Tibial artery (tissue), 4 donors: ENCODE measurements around the gene MAPK6.

Experiments
- DNase-seq, 2 donors: peaks; one replicate each; pipeline ENCODE4 v3.0.0-alpha.2; 2019
- H3K27ac ChIP-seq, 2 donors: fragments of 200-600 bp; sonication (generic) in 1 of 2; 1 replicate in 1 of 2; 2 replicates in 1 of 2; pipeline ENCODE4 v1.5.1; 2018 to 2019; ENCODE audit warnings: mild to moderate bottlenecking in 1 of 2
- H3K27me3 ChIP-seq, 2 donors: fragments of 200-600 bp; sonication (generic) in 1 of 2; one replicate each; pipeline versions ENCODE4 v1.5.1 to v1.6.0; 2016 to 2019
- H3K36me3 ChIP-seq, 3 donors: fragments of 200-600 bp; sonication (generic) in 2 of 3; one replicate each; pipeline ENCODE4 v1.5.1; 2016 to 2019; ENCODE audit warnings: mild to moderate bottlenecking in 2 of 3
- H3K4me1 ChIP-seq, 4 donors: fragments of 200-600 bp; sonication (generic) in 2 of 4; 1 replicate in 3 of 4; 2 replicates in 1 of 4; pipeline ENCODE4 v1.5.1; 2016 to 2019
- H3K4me3 ChIP-seq, 2 donors: fragments of 200-600 bp; sonication (generic) in 1 of 2; 1 replicate in 1 of 2; 2 replicates in 1 of 2; pipeline ENCODE4 v1.5.1; 2018 to 2019; ENCODE audit warnings: mild to moderate bottlenecking in 2 of 2
- H3K9me3 ChIP-seq, 3 donors: fragments of 200-600 bp; sonication (generic) in 1 of 3; one replicate each; pipeline ENCODE4 v1.5.1; 2016 to 2019
- intact Hi-C: fragments of 100-400 bp; cut with DNase I; formaldehyde crosslinking; loops from one replicate; pipeline ENCODE4 v1.15.0; 2023; ENCODE audit warnings: low total_unique reads
- TF ChIP-seq, protein P1 (sequence below), 2 experiments: fragments of 200-600 bp in 1 of 2; fragments of 450-650 bp in 1 of 2; IDR thresholded peaks; one replicate each; pipeline ENCODE4 v1.5.1; 2017 to 2019; ENCODE audit warnings: antibody characterized with exemption in 2 of 2, mild to moderate bottlenecking in 1 of 2, moderate library complexity in 1 of 2

MAPK6 gene

DNA sequence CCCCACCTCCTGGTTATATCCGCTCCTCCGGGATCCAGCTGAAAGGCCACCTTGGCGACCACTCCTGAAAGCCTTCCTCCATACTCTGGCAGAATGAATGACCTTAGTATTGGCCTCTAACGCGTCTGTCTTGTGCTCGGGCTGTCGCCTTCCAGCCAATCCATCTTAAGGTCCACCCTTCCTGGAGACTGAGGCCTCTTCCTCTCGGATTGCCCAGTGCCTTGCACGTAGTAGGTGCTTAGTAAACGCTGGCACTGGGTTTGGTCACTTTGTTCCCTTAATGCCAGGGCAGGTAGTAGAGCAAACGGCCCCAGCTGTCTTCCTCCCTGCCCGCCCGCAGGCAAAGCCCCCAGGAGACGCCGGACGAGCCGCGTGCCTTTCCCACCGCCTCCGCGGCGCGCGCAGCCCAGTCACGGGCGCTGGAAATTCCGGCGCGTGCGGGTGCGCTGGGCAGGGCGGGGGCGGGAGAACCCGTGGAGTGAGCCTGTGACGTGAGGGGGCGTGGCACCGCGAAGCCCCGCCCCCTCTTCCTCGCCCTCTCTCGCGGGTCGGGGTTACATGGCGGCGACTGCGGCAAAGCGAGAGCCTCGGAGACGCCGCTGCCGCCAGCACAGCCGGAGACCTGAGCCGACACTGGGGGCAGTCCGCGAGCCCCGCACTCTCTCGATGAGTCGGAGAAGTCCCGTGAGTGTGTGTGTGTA lies at the start of gene MAPK6:
TSS of gene MAPK6 (plus strand) at position 527 of the 701 bp plus-strand sequence. CDS start 27,242 bp downstream, outside the sequence.
- TF ChIP-seq, protein P1, sequence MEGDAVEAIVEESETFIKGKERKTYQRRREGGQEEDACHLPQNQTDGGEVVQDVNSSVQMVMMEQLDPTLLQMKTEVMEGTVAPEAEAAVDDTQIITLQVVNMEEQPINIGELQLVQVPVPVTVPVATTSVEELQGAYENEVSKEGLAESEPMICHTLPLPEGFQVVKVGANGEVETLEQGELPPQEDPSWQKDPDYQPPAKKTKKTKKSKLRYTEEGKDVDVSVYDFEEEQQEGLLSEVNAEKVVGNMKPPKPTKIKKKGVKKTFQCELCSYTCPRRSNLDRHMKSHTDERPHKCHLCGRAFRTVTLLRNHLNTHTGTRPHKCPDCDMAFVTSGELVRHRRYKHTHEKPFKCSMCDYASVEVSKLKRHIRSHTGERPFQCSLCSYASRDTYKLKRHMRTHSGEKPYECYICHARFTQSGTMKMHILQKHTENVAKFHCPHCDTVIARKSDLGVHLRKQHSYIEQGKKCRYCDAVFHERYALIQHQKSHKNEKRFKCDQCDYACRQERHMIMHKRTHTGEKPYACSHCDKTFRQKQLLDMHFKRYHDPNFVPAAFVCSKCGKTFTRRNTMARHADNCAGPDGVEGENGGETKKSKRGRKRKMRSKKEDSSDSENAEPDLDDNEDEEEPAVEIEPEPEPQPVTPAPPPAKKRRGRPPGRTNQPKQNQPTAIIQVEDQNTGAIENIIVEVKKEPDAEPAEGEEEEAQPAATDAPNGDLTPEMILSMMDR (IDR thresholded peaks at IDR 0.05) = no peak
- intact Hi-C loops = no loop called here
- peak; percentile 91 to 97 for DNase-seq
- H3K9me3 ChIP-seq = no peaks in the 10 kb centered on the region
- H3K36me3 ChIP-seq = no peaks in the 10 kb centered on the region
- peak within 1 kb of the TSS; percentile 87 to 97 for H3K27ac ChIP-seq
- H3K4me3 ChIP-seq = peak within 1 kb of the TSS; percentile 54 to 70
- peaks cover 0 to 35% (median 15%) of the 10 kb centered on the region in 4 donors for H3K4me1 ChIP-seq
- no peaks in the 10 kb centered on the region for H3K27me3 ChIP-seq

DNA sequence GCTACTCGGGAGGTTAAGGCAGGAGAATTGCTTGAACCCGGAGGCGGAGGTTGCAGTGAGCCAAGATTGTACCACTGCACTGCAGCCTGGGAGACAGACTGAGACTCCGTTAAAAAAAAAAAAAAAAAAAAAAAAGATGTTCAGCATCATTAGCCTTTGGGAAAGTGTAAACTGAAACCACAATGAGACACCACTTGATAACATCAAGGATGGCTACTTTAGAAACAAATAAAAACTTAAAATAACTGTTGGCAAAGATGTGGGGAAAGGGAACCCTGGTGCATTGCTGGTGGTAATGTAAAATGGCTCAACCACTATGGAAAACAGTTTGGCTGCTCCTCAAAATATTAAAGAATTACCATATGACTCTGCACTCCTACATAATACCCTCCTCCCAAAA lies 49.3 kb upstream of the MAPK6 start:
- DNase-seq = no peak
- Histone ChIP-seq H3K4me3 (no peak overlapping the region), H3K27ac (no peak overlapping the region), H3K36me3 (peaks cover 0 to 9% (median 8%) of the 10 kb centered on the region in 3 donors), H3K27me3 (no peaks in the 10 kb centered on the region), H3K9me3 (peaks cover 0 to 9% (median 0%) of the 10 kb centered on the region in 3 donors), H3K4me1 (peaks cover 0 to 15% (median 9%) of the 10 kb centered on the region in 4 donors)
- TF ChIP-seq, protein P1 (IDR thresholded peaks at IDR 0.05) = no peak
- intact Hi-C loops = loop anchor here (5.0 kb wide), 1 partner anchor 108 kb away; no protein-coding TSS in a partner anchor

DNA sequence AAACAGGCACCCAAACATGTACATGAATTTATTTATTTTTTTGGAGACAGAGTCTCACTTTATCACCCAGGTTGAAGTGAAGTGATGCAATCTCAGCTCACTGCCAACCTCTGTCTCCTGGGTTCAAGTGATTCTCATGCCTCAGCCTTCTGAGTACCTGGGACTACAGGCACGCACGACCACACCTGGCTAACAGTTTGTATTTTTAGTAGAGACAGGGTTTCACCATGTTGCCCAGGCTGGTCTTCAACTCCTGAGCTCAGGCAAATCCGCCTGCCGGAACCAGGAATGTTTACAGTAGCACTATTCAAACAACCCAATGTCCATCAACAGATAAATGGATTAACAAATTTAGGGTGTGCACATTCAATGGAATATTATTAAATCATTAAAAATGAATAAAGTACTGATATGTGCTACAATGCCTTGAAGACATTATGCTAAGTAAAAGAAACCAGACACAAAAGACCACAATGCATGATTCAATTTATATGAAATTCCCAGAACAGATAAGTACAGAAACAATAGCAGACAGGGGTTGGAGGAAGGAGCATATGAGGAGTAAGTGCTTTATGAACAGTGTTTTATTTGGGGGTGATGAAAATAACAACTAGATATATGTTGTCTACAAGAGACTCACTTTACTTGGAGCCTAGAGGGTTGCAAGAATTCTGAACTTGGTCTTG lies 48.7 kb upstream of the MAPK6 start:
- H3K4me3 ChIP-seq = no peak overlapping the region

DNA sequence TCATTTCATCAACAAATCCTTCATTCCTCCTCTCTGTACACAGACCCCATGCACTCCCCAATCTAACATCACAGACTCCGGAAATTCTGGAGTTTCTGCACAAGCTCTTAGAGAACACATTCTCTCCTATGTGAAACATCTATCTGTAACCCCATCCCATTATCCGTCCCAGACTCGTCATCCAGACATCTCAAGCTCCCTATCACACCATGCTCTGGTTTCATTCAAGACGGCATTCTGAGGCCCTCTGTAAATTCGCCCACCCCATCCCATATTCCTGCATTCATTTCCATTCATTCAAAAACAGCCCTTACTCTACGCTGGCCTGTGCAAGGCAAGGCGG lies 48.0 kb upstream of the MAPK6 start:
- DNase-seq = no peak
- Histone ChIP-seq H3K4me3 (peak overlapping the region; percentile 68 to 71), H3K27me3 (no peaks in the 10 kb centered on the region), H3K4me1 (peaks cover 0 to 15% (median 9%) of the 10 kb centered on the region in 4 donors), H3K27ac (peak overlapping the region; percentile 86 to 88), H3K36me3 (peaks cover 0 to 4% (median 0%) of the 10 kb centered on the region in 3 donors), H3K9me3 (peaks cover 0 to 9% (median 0%) of the 10 kb centered on the region in 3 donors)
- TF ChIP-seq, protein P1 (IDR thresholded peaks at IDR 0.05) = no peak
- intact Hi-C loops = loop anchor here (5.0 kb wide), 1 partner anchor 106 kb away; no protein-coding TSS in a partner anchor

More for the DNA sequence above, 48.7 kb upstream of the MAPK6 start:
- peaks cover 0 to 15% (median 9%) of the 10 kb centered on the region in 4 donors for H3K4me1 ChIP-seq
- intact Hi-C loops = loop anchor here (5.0 kb wide), 1 partner anchor 107 kb away; no protein-coding TSS in a partner anchor
- H3K27me3 ChIP-seq = no peaks in the 10 kb centered on the region
- TF ChIP-seq, protein P1 (IDR thresholded peaks at IDR 0.05) = no peak
- H3K36me3 ChIP-seq = peaks cover 0 to 4% (median 4%) of the 10 kb centered on the region in 3 donors
- no peak for DNase-seq
- H3K9me3 ChIP-seq = peaks cover 0 to 9% (median 0%) of the 10 kb centered on the region in 3 donors
- no peak overlapping the region for H3K27ac ChIP-seq

DNA sequence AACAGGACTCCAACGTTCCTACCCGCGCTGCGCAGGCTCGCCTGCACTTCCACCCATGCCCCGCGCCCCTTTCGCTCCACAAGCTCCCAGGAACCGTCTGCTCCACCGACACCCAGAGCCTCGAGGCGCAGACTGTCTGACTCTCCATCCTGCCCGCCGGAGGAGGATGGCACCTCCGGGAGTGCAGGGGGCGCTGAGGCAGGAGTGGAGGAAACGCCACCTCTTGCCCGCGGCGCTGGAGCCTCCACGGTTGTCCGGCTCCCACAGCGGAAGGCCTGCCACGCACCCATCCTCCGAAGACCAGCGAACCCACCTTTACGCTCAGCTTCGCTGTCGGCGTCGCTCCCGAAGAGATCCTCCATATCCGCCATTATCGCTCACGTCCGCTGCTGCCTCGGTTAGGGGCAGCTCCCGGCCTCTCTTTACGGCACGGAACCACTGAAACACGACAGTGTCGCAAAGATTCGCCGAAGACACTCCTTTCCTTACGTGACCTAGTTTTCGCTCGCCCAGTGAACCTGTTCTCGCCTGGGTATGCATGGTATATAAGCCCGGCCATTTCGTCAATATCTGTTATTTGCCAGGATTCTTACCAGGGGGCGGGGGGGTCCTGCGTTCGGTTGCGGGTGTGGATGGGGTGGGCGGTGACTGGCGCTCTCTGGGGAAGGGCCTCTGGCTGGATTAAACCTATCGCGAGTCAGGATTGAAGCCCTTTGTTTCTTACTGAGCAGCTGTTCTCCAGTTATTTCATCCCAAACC lies 47.5 kb upstream of the MAPK6 start, which contains the start of gene LEO1:
TSS of gene LEO1 (minus strand) at position 404 of the 759 bp plus-strand sequence. CDS start at position 371, 33 bp downstream.
- TF ChIP-seq, protein P1 (IDR thresholded peaks at IDR 0.05) = peak; percentile 38 to 42
- DNase-seq = peak; percentile 91 to 93
- intact Hi-C loops = loop anchor here (5.0 kb wide), 1 partner anchor 106 kb away; no protein-coding TSS in a partner anchor

More for the DNA sequence above, 47.5 kb upstream of the MAPK6 start, which contains the start of gene LEO1:
- H3K4me3 ChIP-seq = peak within 1 kb of the TSS; percentile 68 to 71
- peaks cover 0 to 4% (median 0%) of the 10 kb centered on the region in 3 donors for H3K36me3 ChIP-seq
- H3K4me1 ChIP-seq = peaks cover 0 to 15% (median 9%) of the 10 kb centered on the region in 4 donors
- no peaks in the 10 kb centered on the region for H3K27me3 ChIP-seq
- H3K9me3 ChIP-seq = peaks cover 0 to 9% (median 0%) of the 10 kb centered on the region in 3 donors
- peak within 1 kb of the TSS; percentile 86 to 88 for H3K27ac ChIP-seq
